Type B pancreatic cell (in vitro differentiated cells): ENCODE measurements around the gene ZP2. TPM values are rescaled to one million over a fixed set of nuclear protein-coding genes. Genes with fewer than 3 reads are reported as not detected.

Experiments
- DNase-seq: peaks from one replicate; pipeline ENCODE4 v3.0.0; 2021; ENCODE audit warnings: mixed read lengths; ENCODE audit not compliant: unreplicated experiment; ENCODE audit errors: extremely low spot score
- H3K27ac Mint-ChIP-seq: 2 replicates; pipeline ENCODE4 v1.8.0; 2021; ENCODE audit warnings: mild to moderate bottlenecking, mixed read lengths
- H3K27me3 Mint-ChIP-seq: 2 replicates; pipeline ENCODE4 v1.8.0; 2021; ENCODE audit warnings: mixed read lengths
- H3K36me3 Mint-ChIP-seq: 2 replicates; pipeline ENCODE4 v1.8.0; 2021; ENCODE audit warnings: mixed read lengths
- H3K4me1 Mint-ChIP-seq: one replicate; pipeline ENCODE4 v1.8.0; 2021; ENCODE audit warnings: mixed read lengths; ENCODE audit not compliant: unreplicated experiment
- H3K4me3 Mint-ChIP-seq: 2 replicates; pipeline ENCODE4 v1.8.0; 2021; ENCODE audit warnings: mild to moderate bottlenecking, mixed read lengths
- H3K9me3 Mint-ChIP-seq: 2 replicates; pipeline ENCODE4 v1.8.0; 2021; ENCODE audit warnings: mixed read lengths
- total RNA-seq: library from RNA; stranded (reverse); gene quantifications from 2 replicates; pipeline ENCODE4 v1.2.1, GENCODE V29; 2021; ENCODE audit warnings: low replicate concordance
- TF ChIP-seq, protein P1 (sequence below): fragments of 200-600 bp; sonication (generic); conservative IDR thresholded peaks from 2 replicates; pipeline ENCODE4 v1.5.0; 2021; ENCODE audit warnings: antibody characterized with exemption, mild to moderate bottlenecking

Gene ZP2
- total RNA-seq, 1 donor from 2014 or later, result not detected

DNA sequence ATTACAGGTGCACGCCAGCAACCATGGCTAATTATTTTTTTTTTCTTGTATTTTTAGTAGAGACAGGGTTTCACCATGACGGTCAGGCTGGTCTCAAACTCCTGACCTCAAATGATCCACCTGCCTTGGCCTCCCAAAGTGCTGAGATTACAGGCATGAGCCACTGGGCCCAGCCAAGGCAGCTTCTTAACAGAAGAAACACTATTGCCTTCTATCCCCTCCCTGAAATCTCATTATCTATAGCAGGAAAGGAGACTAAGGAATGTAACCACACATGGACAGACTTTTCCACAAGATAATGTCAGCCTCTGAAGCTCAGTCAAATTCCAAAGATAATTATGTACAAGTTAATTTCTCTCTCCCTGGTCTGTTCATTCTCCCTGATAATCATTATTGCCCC is 5.7 kb upstream of the ZP2 start:
- Mint-ChIP-seq H3K9me3 (peaks cover 4% of the 10 kb centered on the region), H3K27ac (no peak overlapping the region), H3K27me3 (peaks cover 12% of the 10 kb centered on the region), H3K4me3 (no peak overlapping the region), H3K4me1 (peaks cover 7% of the 10 kb centered on the region), H3K36me3 (no peaks in the 10 kb centered on the region)
- TF ChIP-seq, protein P1, sequence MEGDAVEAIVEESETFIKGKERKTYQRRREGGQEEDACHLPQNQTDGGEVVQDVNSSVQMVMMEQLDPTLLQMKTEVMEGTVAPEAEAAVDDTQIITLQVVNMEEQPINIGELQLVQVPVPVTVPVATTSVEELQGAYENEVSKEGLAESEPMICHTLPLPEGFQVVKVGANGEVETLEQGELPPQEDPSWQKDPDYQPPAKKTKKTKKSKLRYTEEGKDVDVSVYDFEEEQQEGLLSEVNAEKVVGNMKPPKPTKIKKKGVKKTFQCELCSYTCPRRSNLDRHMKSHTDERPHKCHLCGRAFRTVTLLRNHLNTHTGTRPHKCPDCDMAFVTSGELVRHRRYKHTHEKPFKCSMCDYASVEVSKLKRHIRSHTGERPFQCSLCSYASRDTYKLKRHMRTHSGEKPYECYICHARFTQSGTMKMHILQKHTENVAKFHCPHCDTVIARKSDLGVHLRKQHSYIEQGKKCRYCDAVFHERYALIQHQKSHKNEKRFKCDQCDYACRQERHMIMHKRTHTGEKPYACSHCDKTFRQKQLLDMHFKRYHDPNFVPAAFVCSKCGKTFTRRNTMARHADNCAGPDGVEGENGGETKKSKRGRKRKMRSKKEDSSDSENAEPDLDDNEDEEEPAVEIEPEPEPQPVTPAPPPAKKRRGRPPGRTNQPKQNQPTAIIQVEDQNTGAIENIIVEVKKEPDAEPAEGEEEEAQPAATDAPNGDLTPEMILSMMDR, result no peak
- no peak for DNase-seq

DNA sequence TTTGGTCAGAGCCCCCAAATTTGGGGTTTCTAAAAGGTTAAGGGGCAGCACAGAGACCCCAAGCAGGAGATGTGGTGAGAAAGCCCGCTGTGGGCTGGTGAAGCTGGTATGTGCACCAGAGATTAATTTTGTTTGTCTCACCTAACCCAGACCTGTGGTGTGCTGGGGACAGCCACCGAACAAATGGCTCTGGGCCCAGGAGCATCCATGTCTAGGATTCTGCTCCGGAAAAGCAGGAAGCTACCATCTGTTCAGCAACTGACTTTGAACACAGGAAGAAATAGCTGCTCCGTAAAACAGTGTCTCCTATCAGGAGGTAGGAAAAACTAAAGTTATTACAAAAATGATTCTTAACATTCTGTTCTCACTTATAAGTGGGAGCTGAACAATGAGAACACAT is 2.7 kb upstream of the ZP2 start:
- H3K27me3 Mint-ChIP-seq, result no peaks in the 10 kb centered on the region
- TF ChIP-seq, protein P1, result no peak
- no peaks in the 10 kb centered on the region for H3K36me3 Mint-ChIP-seq
- no peak for DNase-seq
- H3K4me1 Mint-ChIP-seq, result no peaks in the 10 kb centered on the region
- H3K27ac Mint-ChIP-seq, result no peak overlapping the region
- no peak overlapping the region for H3K4me3 Mint-ChIP-seq
- peaks cover 4% of the 10 kb centered on the region for H3K9me3 Mint-ChIP-seq

DNA sequence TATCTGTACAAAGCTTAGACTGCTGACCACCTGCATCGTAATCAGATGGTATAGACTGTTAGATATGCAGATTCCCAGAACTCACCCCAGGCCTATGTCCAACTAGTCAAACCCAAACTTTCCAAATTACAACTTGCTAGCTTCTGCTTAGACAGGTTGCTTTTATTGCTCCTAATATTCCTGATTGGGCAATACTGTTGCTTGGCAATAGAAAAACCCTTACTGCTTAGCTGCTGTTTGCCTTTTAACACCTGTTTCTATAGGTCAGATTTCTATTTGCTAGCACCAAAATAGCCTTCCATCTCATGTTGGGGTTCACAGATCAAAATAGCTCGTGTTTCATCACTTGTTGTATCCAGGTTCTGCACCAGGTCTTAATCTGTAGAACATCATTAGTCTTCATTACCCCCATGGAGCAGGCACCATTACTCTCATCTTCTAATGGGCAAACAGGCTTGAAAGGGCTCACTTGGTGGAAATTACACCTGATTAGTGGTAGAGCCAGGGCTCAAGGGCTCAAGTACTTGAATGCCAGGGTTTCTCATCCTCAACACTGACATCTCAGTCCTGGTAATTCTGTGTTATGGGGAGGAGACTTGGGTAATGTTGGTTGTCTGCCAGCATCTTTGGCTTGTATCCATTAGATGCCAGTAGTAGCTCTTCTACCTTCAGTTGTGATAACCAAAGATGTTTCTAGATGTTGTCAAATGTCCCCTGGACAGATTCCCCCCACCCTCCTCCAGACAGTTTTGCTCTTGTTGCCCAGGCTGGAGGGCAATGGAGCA is 2.7 kb downstream of the ZP2 start:
- peaks cover 4% of the 10 kb centered on the region for H3K27me3 Mint-ChIP-seq
- no peaks in the 10 kb centered on the region for H3K4me1 Mint-ChIP-seq
- H3K4me3 Mint-ChIP-seq, result no peak overlapping the region
- no peak for DNase-seq
- TF ChIP-seq, protein P1, result no peak
- no peaks in the 10 kb centered on the region for H3K9me3 Mint-ChIP-seq
- H3K36me3 Mint-ChIP-seq, result no peaks in the 10 kb centered on the region
- no peak overlapping the region for H3K27ac Mint-ChIP-seq

DNA sequence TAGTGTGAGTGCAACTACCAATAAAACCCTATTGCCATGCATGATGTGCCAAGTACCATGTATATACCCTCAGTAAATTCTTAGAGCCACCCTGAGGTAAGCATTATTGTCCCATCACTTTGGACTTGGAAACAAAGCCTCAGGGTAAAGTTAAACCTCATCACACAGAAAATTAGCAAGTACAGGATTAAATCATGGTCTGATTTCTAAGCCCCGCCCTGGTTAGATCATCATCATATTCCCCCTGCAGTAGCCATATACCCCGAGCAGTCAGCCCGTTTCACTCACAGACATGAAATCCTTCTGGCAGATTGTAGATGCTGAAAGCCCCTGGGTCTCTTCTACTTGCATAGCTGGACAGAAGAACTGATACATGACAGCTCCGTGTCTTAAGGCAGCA is 4.8 kb downstream of the ZP2 start:
- peaks cover 8% of the 10 kb centered on the region for H3K4me1 Mint-ChIP-seq
- H3K27ac Mint-ChIP-seq, result no peak overlapping the region
- H3K27me3 Mint-ChIP-seq, result peaks cover 4% of the 10 kb centered on the region
- H3K36me3 Mint-ChIP-seq, result no peaks in the 10 kb centered on the region
- no peaks in the 10 kb centered on the region for H3K9me3 Mint-ChIP-seq
- DNase-seq, result no peak
- H3K4me3 Mint-ChIP-seq, result no peak overlapping the region
- TF ChIP-seq, protein P1, result no peak

DNA sequence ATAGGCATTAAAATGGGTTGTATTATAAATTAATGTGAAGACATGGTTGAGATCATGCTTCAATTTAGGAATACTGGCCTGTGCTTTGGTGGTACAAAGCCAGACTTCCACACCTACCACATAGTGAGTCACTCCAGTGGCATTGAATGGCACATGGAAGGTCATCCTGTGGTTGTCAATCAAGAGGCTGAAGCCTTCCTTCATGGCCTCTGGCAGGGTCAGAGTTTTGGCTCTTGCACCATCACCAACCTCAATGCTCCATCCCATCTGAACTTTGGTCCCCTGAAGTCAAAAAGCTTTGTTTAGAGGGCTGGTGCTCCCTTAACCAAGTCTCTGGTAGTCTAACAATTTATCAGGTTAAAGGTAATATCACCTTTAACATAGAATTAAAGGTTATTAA is 6.1 kb downstream of the ZP2 start:
- Mint-ChIP-seq H3K4me1 (peaks cover 8% of the 10 kb centered on the region), H3K27me3 (peaks cover 7% of the 10 kb centered on the region), H3K27ac (no peak overlapping the region), H3K4me3 (no peak overlapping the region), H3K36me3 (no peaks in the 10 kb centered on the region), H3K9me3 (no peaks in the 10 kb centered on the region)
- TF ChIP-seq, protein P1, result no peak
- DNase-seq, result no peak
